ENCODE data around the gene ADAMTS14. TPM values are rescaled to one million over a fixed set of nuclear protein-coding genes. Genes with fewer than 3 reads are reported as not detected.

ADAMTS14 gene
- total RNA-seq, 1 experiment from 2014 or later, result 1.6 TPM

DNA sequence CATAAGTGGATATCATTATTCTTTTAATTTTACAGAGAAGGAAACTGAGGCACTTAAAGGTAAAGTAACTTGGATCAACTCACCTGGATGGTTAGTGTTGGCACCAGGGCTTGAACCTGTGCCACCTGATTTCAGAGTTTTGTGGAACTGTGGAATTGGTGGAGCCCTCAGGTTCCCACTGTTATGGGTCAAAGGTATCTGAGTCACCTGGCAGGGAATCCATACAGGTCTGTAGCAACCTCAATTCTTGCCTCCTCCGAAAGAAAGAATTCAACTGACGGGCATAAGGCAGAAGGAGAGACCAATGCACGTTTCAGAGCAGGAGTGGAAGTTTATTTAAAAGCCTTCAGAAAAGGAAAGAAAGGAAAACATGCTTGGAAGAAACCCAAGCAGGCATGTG lies 25.2 kb upstream of the ADAMTS14 start:
- Mint-ChIP-seq H3K4me1 (peaks cover 6 to 10% of the 10 kb centered on the region in 2 experiments), H3K27ac (no peak overlapping the region), H3K9me3 (peaks cover 41 to 43% of the 10 kb centered on the region in 2 experiments), H3K27me3 (ENCODE audit: low read depth) (peaks cover 4% of the 10 kb centered on the region), H3K36me3 (ENCODE audit: insufficient read depth in 1 of 3, low read depth in 3 of 3) (peaks cover 10 to 36% (median 24%) of the 10 kb centered on the region in 3 experiments; a peak in 6 of 7 replicates), H3K4me3 (no peak overlapping the region)
- Histone ChIP-seq H3K18ac (ENCODE audit: insufficient read length, low read depth, low read length) (no peak overlapping the region), H3K4me1 (ENCODE audit: insufficient read depth, low read length) (no peaks in the 10 kb centered on the region), H3K4me2 (ENCODE audit: insufficient read depth, insufficient read length, low read length) (no peak overlapping the region), H3K79me2 (ENCODE audit: insufficient read depth, low read length) (no peaks in the 10 kb centered on the region), H2AK5ac (ENCODE audit: insufficient read length, low read length) (no peak overlapping the region), H2AFZ (ENCODE audit: low read length) (no peak overlapping the region), H3T11ph (ENCODE audit: low read length) (no peak overlapping the region), H2BK15ac (ENCODE audit: low read depth, low read length) (no peak overlapping the region), H3K27ac (ENCODE audit: insufficient read length, low read depth, low read length) (no peak overlapping the region), H3K14ac (ENCODE audit: insufficient read depth, low read length) (no peak overlapping the region), H3K27me3 (ENCODE audit: insufficient read depth, low read length) (no peaks in the 10 kb centered on the region), H2BK5ac (ENCODE audit: insufficient read length, low read length) (no peak overlapping the region), H3K4ac (ENCODE audit: low read depth, low read length) (no peak overlapping the region), H3K56ac (ENCODE audit: insufficient read length, low read depth, low read length) (no peak overlapping the region), H4K5ac (ENCODE audit: insufficient read length, low read depth, low read length) (no peak overlapping the region), H2BK12ac (ENCODE audit: insufficient read length, low read depth, low read length) (no peak overlapping the region), H3K9ac (ENCODE audit: extremely low read depth, insufficient read length, low read length) (no peak overlapping the region), H3K23me2 (ENCODE audit: insufficient read length, low read depth, low read length, poor library complexity, severe bottlenecking) (no peaks in the 10 kb centered on the region), H3K9me3 (ENCODE audit: control insufficient read depth, low read depth, low read length) (peaks cover 41% of the 10 kb centered on the region), H2BK120ac (ENCODE audit: low read depth, low read length, poor library complexity, severe bottlenecking) (no peak overlapping the region), H3K79me1 (ENCODE audit: insufficient read depth, low read depth, low read length, poor library complexity, severe bottlenecking) (no peaks in the 10 kb centered on the region), H4K8ac (replicated peaks; ENCODE audit: insufficient read length, low read depth, low read length) (no peak overlapping the region), H4K91ac (ENCODE audit: insufficient read length, low read depth, low read length) (no peak overlapping the region), H4K20me1 (ENCODE audit: control insufficient read depth, insufficient read depth, insufficient read length) (no peaks in the 10 kb centered on the region), H3K23ac (ENCODE audit: insufficient read length, low read depth, low read length) (no peak overlapping the region), H2BK20ac (ENCODE audit: low read depth, low read length, poor library complexity, severe bottlenecking) (no peak overlapping the region)
- DNase-seq, result no peak
- WGBS (ENCODE audit: extremely low coverage, insufficient read length, low lambda C conversion rate), result no CpG with 5 or more reads among the region's 3 CpGs
- TF ChIP-seq, protein P1, sequence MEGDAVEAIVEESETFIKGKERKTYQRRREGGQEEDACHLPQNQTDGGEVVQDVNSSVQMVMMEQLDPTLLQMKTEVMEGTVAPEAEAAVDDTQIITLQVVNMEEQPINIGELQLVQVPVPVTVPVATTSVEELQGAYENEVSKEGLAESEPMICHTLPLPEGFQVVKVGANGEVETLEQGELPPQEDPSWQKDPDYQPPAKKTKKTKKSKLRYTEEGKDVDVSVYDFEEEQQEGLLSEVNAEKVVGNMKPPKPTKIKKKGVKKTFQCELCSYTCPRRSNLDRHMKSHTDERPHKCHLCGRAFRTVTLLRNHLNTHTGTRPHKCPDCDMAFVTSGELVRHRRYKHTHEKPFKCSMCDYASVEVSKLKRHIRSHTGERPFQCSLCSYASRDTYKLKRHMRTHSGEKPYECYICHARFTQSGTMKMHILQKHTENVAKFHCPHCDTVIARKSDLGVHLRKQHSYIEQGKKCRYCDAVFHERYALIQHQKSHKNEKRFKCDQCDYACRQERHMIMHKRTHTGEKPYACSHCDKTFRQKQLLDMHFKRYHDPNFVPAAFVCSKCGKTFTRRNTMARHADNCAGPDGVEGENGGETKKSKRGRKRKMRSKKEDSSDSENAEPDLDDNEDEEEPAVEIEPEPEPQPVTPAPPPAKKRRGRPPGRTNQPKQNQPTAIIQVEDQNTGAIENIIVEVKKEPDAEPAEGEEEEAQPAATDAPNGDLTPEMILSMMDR (conservative IDR thresholded peaks at IDR 0.05), result no peak
